GM12875 (cell line): ENCODE data around the gene KIF12.

ENCODE experiments used
- H3K4me3 ChIP-seq: one replicate; pipeline ENCODE4 v1.5.1; 2011; ENCODE audit warnings: low read depth, low read length, control low read depth
- CTCF ChIP-seq: IDR thresholded peaks from 2 replicates; pipeline ENCODE4 v1.5.1; 2011; ENCODE audit warnings: low read depth, mild to moderate bottlenecking, control low read depth, inconsistent platforms, low read length, moderate library complexity, borderline replicate concordance; ENCODE audit not compliant: insufficient read depth

The KIF12 gene

GRCh38 chr9:114122136-114123027, 23.3 kb upstream of the KIF12 start:
- no peak overlapping the region for H3K4me3 ChIP-seq
- no peak for TF ChIP-seq CTCF

GRCh38 chr9:114121227-114122135, 22.4 kb upstream of the KIF12 start:
- H3K4me3 ChIP-seq: no peak overlapping the region
- TF ChIP-seq CTCF: no peak

- no peak for TF ChIP-seq CTCF
- H3K4me3 ChIP-seq: no peak overlapping the region
Measured at GRCh38 chr9:114120192-114121014, 21.3 kb upstream of the KIF12 start.

- no peak overlapping the region for H3K4me3 ChIP-seq
- no peak for TF ChIP-seq CTCF
Measured at GRCh38 chr9:114119242-114120191, 20.4 kb upstream of the KIF12 start.

GRCh38 chr9:114117996-114118830, 19.1 kb upstream of the KIF12 start:
- no peak for TF ChIP-seq CTCF
- no peak overlapping the region for H3K4me3 ChIP-seq
